Loucy (cell line): ENCODE results near the gene RYR2.

Experiments
- H2AFZ ChIP-seq: fragments of 200-600 bp; sonication (generic); 2 replicates; pipeline ENCODE4 v1.6.0; 2016; ENCODE audit warnings: antibody characterized with exemption, mild to moderate bottlenecking, low read length, moderate library complexity
- H3F3A ChIP-seq: fragments of 200-600 bp; 2 replicates; pipeline ENCODE4 v1.6.0; 2016; ENCODE audit warnings: antibody characterized with exemption, low read depth, mild to moderate bottlenecking
- H3K27me3 ChIP-seq: fragments of 200-600 bp; sonication (generic); 2 replicates; pipeline ENCODE4 v1.6.1; 2014; ENCODE audit warnings: low read length, mild to moderate bottlenecking; ENCODE audit not compliant: insufficient read depth, poor library complexity, severe bottlenecking
- H3K36me3 ChIP-seq: fragments of 200-600 bp; sonication (generic); 2 replicates; pipeline ENCODE4 v1.6.1; 2016; ENCODE audit warnings: low read length; ENCODE audit not compliant: insufficient read depth
- H3K4me1 ChIP-seq: fragments of 200-600 bp; sonication (generic); 2 replicates; pipeline ENCODE4 v1.5.1; 2014; ENCODE audit warnings: low read length, mild to moderate bottlenecking; ENCODE audit not compliant: insufficient read depth, poor library complexity, severe bottlenecking
- H3K4me2 ChIP-seq: fragments of 200-600 bp; sonication (generic); 2 replicates; pipeline ENCODE4 v1.6.0; 2014; ENCODE audit warnings: antibody characterized with exemption, low read length, low read depth, mild to moderate bottlenecking; ENCODE audit not compliant: poor library complexity, severe bottlenecking
- H3K4me3 ChIP-seq: fragments of 200-600 bp; sonication (generic); 2 replicates; pipeline ENCODE4 v1.5.1; 2014; ENCODE audit warnings: low read length, mild to moderate bottlenecking, mixed read lengths; ENCODE audit not compliant: poor library complexity, severe bottlenecking
- H3K79me2 ChIP-seq: fragments of 200-600 bp; sonication (generic); 2 replicates; pipeline ENCODE4 v1.6.1; 2014; ENCODE audit warnings: low read length; ENCODE audit not compliant: insufficient read depth
- H3K9ac ChIP-seq: fragments of 200-600 bp; sonication (generic); 2 replicates; pipeline ENCODE4 v1.6.0; 2014; ENCODE audit warnings: mild to moderate bottlenecking, low read depth, low read length, moderate library complexity; ENCODE audit not compliant: poor library complexity, severe bottlenecking
- H3K9me2 ChIP-seq: fragments of 200-600 bp; sonication (generic); replicated peaks from 2 replicates; pipeline ENCODE4 v1.6.1; 2016; ENCODE audit warnings: low read depth, low read length, mixed read lengths
- H3K9me3 ChIP-seq: fragments of 200-600 bp; sonication (generic); 2 replicates; pipeline ENCODE4 v1.6.1; 2014; ENCODE audit warnings: mild to moderate bottlenecking, antibody characterized with exemption, low read length, low read depth; ENCODE audit not compliant: insufficient read depth
- H4K20me1 ChIP-seq: fragments of 200-600 bp; sonication (generic); 2 replicates; pipeline ENCODE4 v1.6.0; 2014; ENCODE audit warnings: antibody characterized with exemption, low read length, mild to moderate bottlenecking; ENCODE audit not compliant: insufficient read depth, poor library complexity, severe bottlenecking
- CTCF ChIP-seq: fragments of 200-600 bp; sonication (generic); conservative IDR thresholded peaks from 2 replicates; pipeline ENCODE4 v1.5.1; 2014; ENCODE audit warnings: mild to moderate bottlenecking, antibody characterized with exemption, low read length
- EZH2phosphoT487 ChIP-seq: fragments of 200-600 bp; IDR thresholded peaks from 2 replicates; pipeline ENCODE4 v1.6.1; 2018; ENCODE audit warnings: antibody characterized with exemption, mild to moderate bottlenecking, moderate library complexity, borderline replicate concordance

RYR2 gene

GRCh38 chr1:237035759-237036158 lies 6.2 kb upstream of the RYR2 start:
- Histone ChIP-seq H3K4me3 (no peak overlapping the region), H3K4me1 (no peaks in the 10 kb centered on the region), H2AFZ (no peak overlapping the region), H3F3A (no peaks in the 10 kb centered on the region), H3K36me3 (no peaks in the 10 kb centered on the region), H3K9me3 (no peaks in the 10 kb centered on the region), H4K20me1 (no peaks in the 10 kb centered on the region), H3K9me2 (no peaks in the 10 kb centered on the region), H3K9ac (no peak overlapping the region), H3K4me2 (no peak overlapping the region), H3K27me3 (no peaks in the 10 kb centered on the region), H3K79me2 (no peaks in the 10 kb centered on the region)
- no peak for TF ChIP-seq EZH2phosphoT487
- no peak for TF ChIP-seq CTCF

- no peaks in the 10 kb centered on the region for H3F3A ChIP-seq
- H3K4me1 ChIP-seq, result no peaks in the 10 kb centered on the region
- no peaks in the 10 kb centered on the region for H4K20me1 ChIP-seq
- H3K27me3 ChIP-seq, result no peaks in the 10 kb centered on the region
- H3K4me2 ChIP-seq, result no peak overlapping the region
- no peak overlapping the region for H3K4me3 ChIP-seq
- H3K9me3 ChIP-seq, result no peaks in the 10 kb centered on the region
- H2AFZ ChIP-seq, result no peak overlapping the region
- H3K79me2 ChIP-seq, result no peaks in the 10 kb centered on the region
- H3K9me2 ChIP-seq, result no peaks in the 10 kb centered on the region
- TF ChIP-seq EZH2phosphoT487 (no peak), CTCF (no peak)
- no peak overlapping the region for H3K9ac ChIP-seq
- no peaks in the 10 kb centered on the region for H3K36me3 ChIP-seq
Observed at GRCh38 chr1:237038211-237038610, 3.8 kb upstream of the RYR2 start.

- no peak overlapping the region for H2AFZ ChIP-seq
- no peak overlapping the region for H3K4me2 ChIP-seq
- no peak overlapping the region for H3K9ac ChIP-seq
- no peaks in the 10 kb centered on the region for H3K79me2 ChIP-seq
- H3K36me3 ChIP-seq, result no peaks in the 10 kb centered on the region
- H4K20me1 ChIP-seq, result no peaks in the 10 kb centered on the region
- H3F3A ChIP-seq, result no peaks in the 10 kb centered on the region
- H3K9me3 ChIP-seq, result no peaks in the 10 kb centered on the region
- no peaks in the 10 kb centered on the region for H3K9me2 ChIP-seq
- no peaks in the 10 kb centered on the region for H3K4me1 ChIP-seq
- no peak for TF ChIP-seq CTCF
- no peak for TF ChIP-seq EZH2phosphoT487
- no peak overlapping the region for H3K4me3 ChIP-seq
- H3K27me3 ChIP-seq, result no peaks in the 10 kb centered on the region
Observed at GRCh38 chr1:237040823-237041222, 1.2 kb upstream of the RYR2 start.
